Thoracic aorta (tissue), 2 donors: Measurements from ENCODE around the gene MS4A18. TPM values are rescaled to one million over a fixed set of nuclear protein-coding genes. Genes with fewer than 3 reads are reported as not detected.

Experiments
- ATAC-seq: fragments of 150-250 bp; one replicate; pipeline ENCODE4 v1.8.0; 2017; ENCODE audit warnings: low read depth; ENCODE audit not compliant: insufficient number of reproducible peaks, low FRiP score
- DNase-seq: peaks from one replicate; pipeline ENCODE4 v3.0.0-alpha.2; 2020; ENCODE audit warnings: low spot score
- H3K27ac ChIP-seq, 2 donors: fragments of 200-600 bp; sonication (generic); 1 replicate in 1 of 2; 2 replicates in 1 of 2; pipeline ENCODE4 v1.5.1; 2016; ENCODE audit warnings: mild to moderate bottlenecking in 2 of 2, moderate library complexity in 2 of 2
- H3K27me3 ChIP-seq: fragments of 200-600 bp; sonication (generic); replicated peaks from 2 replicates; pipeline ENCODE4 v1.6.0; 2016; ENCODE audit warnings: mild to moderate bottlenecking; ENCODE audit not compliant: insufficient read depth
- H3K36me3 ChIP-seq: fragments of 200-600 bp; sonication (generic); one replicate; pipeline ENCODE4 v1.5.1; 2016
- H3K4me1 ChIP-seq, 2 donors: fragments of 200-600 bp; sonication (generic); 1 replicate in 1 of 2; 2 replicates in 1 of 2; pipeline versions ENCODE4 v1.5.1 to v1.6.0; 2016; ENCODE audit warnings: low read depth in 2 of 2, mild to moderate bottlenecking in 1 of 2; ENCODE audit not compliant: control insufficient read depth in 1 of 2
- H3K4me3 ChIP-seq: fragments of 200-600 bp; sonication (generic); 2 replicates; pipeline ENCODE4 v1.5.1; 2016; ENCODE audit warnings: mild to moderate bottlenecking
- H3K9me3 ChIP-seq: fragments of 200-600 bp; sonication (generic); 2 replicates; pipeline ENCODE4 v1.5.1; 2016
- CTCF ChIP-seq: fragments of 200-600 bp; sonication (generic); IDR thresholded peaks from one replicate; pipeline ENCODE4 v1.5.1; 2019; ENCODE audit warnings: antibody characterized with exemption
- total RNA-seq, 2 donors: library from RNA; depleted of rRNA; stranded (reverse); fragments of >200 nt; gene quantifications; one replicate each; pipeline versions ENCODE4 v1.1.0 to v1.2.3, GENCODE V29; 2016

Gene MS4A18
- total RNA-seq, 2 donors from 2014 or later: not detected

DNA sequence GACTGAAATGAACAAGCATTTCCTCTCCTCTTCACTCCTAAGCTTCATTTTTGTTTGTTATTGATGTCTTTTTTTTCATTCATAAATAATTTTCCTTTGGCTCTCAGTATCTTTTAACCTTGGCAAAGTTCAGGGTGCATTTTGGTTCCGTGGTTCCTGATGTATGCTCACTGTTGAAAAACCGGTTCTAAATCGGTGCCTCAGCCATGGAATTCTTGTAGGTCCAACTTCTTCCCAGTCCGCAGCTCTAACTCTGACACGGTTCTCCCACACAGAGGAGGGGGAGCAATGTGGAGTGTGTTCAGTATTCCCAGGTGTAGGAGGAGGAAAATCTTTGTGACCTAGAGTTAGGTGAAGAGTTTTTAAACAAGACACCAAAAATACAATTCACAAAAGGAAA is 19.6 kb downstream of the MS4A18 start:
- Histone ChIP-seq H3K4me3 (no peak overlapping the region), H3K4me1 (no peaks in the 10 kb centered on the region), H3K27ac (no peak overlapping the region), H3K36me3 (no peaks in the 10 kb centered on the region), H3K27me3 (no peaks in the 10 kb centered on the region), H3K9me3 (no peaks in the 10 kb centered on the region)
- DNase-seq: no peak
- no peak for ATAC-seq
- no peak for TF ChIP-seq CTCF

DNA sequence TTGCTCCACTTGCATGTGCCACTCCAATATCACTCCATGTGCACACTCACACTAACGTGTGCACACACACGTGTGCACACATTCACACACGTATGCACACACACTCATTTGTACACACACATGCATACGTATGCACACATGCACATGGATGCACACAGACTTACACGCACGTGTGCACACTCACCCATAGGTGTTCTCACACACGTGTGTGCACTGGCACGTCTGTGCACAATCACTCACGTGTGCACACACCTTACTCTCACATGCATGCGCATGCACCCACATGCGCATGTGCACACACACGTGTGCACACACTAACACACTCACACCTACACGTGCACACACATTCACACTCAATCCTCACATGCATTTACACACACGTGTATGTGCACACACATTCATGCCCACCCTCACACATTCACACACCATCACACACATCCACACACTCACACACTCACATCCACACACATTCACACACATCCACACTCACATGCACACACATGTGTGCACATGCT is 22.9 kb downstream of the MS4A18 start:
- no peak for DNase-seq
- ATAC-seq: no peak
- no peak overlapping the region for H3K27ac ChIP-seq

GRCh38 chr11:60748225-60748624 is 23.7 kb downstream of the MS4A18 start:
- ATAC-seq (no peak), DNase-seq (no peak)
- TF ChIP-seq CTCF: no peak
- Histone ChIP-seq H3K27ac (no peak overlapping the region), H3K36me3 (no peaks in the 10 kb centered on the region), H3K4me1 (no peaks in the 10 kb centered on the region), H3K27me3 (no peaks in the 10 kb centered on the region), H3K4me3 (no peak overlapping the region), H3K9me3 (no peaks in the 10 kb centered on the region)

More for the DNA sequence above, 22.9 kb downstream of the MS4A18 start:
- no peaks in the 10 kb centered on the region for H3K9me3 ChIP-seq
- H3K4me3 ChIP-seq: no peak overlapping the region
- H3K27me3 ChIP-seq: no peaks in the 10 kb centered on the region
- H3K4me1 ChIP-seq: no peaks in the 10 kb centered on the region
- H3K36me3 ChIP-seq: no peaks in the 10 kb centered on the region
- TF ChIP-seq CTCF: no peak

- H3K27ac ChIP-seq: no peak overlapping the region
- ATAC-seq (no peak), DNase-seq (no peak)
- no peaks in the 10 kb centered on the region for H3K27me3 ChIP-seq
- H3K36me3 ChIP-seq: no peaks in the 10 kb centered on the region
- no peaks in the 10 kb centered on the region for H3K4me1 ChIP-seq
- no peak overlapping the region for H3K4me3 ChIP-seq
- H3K9me3 ChIP-seq: no peaks in the 10 kb centered on the region
- no peak for TF ChIP-seq CTCF
These were observed 24.3 kb downstream of the MS4A18 start for GRCh38 chr11:60748821-60749220.

DNA sequence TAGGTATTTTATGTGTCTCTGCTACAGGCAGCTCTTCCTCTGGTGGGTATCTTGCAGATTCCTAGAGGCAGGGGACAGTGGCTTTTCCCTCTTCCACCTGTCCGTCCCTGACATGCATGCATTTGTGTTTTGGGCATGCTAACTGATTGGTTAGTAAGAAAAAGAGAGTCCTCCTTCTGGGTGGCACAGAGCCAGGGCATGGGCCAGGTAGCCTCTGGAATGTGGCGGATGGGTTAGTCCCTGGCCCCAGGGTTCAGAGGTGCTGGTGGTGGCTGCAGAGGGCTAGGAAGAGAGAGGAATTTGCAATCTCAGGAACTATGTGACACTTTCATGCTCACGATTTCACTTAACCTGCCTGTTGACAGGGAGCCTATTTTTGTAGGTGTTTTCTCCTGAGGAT is 26.4 kb downstream of the MS4A18 start:
- Histone ChIP-seq H3K27me3 (no peaks in the 10 kb centered on the region), H3K27ac (no peak overlapping the region), H3K4me3 (no peak overlapping the region), H3K9me3 (no peaks in the 10 kb centered on the region), H3K36me3 (no peaks in the 10 kb centered on the region), H3K4me1 (no peaks in the 10 kb centered on the region)
- no peak for DNase-seq
- ATAC-seq: no peak
- TF ChIP-seq CTCF: no peak
